Stimulated activated CD8-positive, alpha-beta memory T cell treated with anti-CD3 and anti-CD28 coated beads, Interleukin-15, amount 100 ng/mL, for 1 hour (primary cell): ENCODE results near the gene UPP2.

ENCODE experiments used
- DNase-seq: peaks from one replicate; pipeline ENCODE4 v3.0.0-alpha.2; 2020; ENCODE audit warnings: low read depth

Gene UPP2

GRCh38 chr2:158142568-158143332 lies 41.1 kb downstream of the UPP2 start:
- no peak for DNase-seq

DNA sequence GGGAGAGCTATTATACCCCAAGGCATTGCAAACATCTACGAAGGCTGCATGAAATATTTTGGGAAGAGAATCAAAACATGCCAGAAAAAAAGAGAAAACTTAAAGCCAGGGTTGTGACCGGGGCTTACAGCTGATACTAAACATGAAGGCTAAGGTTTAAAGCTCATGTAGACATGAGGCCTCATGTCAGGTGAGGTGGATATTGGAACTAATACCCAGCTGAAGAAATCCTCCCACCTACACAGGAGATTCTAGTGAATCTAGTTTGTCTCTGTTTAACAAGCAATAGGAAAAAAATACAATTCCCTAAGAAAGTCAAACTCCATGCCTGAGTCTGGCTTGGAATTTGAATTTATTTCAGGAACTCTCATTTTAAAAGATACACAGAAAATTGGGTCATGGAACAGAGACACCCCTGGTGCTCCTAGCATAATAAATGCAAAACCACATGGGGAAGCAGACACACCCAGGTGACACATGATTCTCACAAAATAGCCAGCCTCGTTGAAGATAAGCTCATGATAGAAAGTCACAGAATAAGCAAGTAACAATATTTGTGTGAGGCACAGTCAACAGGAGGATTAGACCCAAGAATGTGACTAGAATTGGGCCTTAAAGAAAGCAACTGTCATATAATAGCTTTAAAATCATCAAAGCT lies 42.2 kb downstream of the UPP2 start:
- DNase-seq, result no peak

GRCh38 chr2:158144914-158145625 lies 43.4 kb downstream of the UPP2 start:
- no peak for DNase-seq

- no peak for DNase-seq
Measured at GRCh38 chr2:158153270-158154015, 51.8 kb downstream of the UPP2 start.

DNA sequence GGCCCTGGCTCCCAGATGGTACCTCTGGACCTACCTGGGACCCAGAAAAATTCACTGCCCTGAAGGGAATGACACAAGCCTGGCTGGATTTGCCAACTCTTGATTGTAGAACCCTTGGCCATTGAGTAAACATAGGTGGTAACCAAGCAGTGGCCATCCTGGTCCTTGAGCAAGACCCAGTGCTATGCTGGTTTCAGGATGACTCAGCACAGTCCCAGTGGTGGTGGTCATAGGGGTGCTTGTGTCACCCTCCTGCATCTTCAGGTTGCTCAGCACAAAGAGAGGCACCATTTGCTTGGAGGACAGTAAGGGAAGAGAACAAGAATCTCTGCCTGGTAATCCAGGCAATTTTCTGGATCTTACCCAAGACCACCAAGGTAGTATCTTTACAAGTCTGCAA lies 52.9 kb downstream of the UPP2 start:
- no peak for DNase-seq

DNA sequence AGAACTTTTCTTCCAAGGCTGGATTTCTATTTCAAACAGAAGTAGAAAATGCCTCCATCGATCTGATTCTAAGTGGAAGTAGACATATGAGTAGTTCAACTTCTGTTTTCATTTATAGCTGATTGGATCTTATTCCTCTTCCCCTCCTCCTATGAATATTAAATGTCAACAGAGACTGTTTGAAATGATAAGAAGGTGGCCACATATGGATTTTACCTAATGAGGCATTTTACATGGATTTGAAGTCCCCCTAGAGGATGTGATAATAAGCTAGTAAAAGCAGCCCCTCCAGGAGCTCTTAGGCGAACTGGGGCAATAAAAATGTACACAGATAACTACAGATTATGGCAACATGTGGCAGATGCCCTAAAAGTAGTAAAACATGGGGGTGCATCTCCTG lies 71.0 kb downstream of the UPP2 start:
- DNase-seq, result no peak

DNA sequence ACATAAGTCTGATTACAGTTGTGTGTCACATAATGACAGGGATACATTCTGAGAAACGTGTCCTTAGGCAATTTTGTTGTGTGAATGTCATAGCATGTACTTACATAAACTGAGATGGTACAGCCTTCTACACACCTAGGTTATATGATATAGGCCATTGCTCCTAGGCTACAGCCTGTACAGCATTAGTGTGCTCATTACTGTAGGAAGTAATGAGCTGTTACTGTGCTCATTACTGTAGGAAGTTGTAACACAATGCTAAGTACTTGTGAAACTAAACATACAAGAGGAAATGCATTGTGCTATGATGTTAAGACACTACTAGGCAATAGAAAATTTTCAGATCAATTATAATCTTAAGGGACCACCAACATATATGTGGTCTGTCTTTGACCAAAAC lies 72.8 kb downstream of the UPP2 start:
- no peak for DNase-seq

DNA sequence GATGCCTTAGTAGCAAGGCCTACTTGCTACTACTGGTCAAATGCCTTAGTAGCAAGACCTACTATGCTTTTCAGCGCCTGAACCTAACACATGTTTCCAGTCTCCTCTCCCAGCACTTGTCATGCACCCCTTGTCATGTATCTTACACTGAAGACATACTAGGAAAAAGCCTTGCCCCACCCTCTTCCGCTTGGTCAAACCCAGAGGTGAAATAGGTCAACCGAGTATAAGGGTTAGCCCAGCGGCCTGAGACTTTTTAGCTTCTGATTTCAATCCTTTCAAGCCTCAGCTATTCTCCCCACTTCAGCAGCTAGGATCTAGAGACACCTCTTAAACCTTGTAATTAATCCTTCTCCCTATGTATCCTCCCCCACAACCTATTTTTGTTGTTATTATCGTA lies 73.3 kb downstream of the UPP2 start:
- no peak for DNase-seq

GRCh38 chr2:158178646-158179045 lies 77.0 kb downstream of the UPP2 start:
- DNase-seq, result no peak

DNA sequence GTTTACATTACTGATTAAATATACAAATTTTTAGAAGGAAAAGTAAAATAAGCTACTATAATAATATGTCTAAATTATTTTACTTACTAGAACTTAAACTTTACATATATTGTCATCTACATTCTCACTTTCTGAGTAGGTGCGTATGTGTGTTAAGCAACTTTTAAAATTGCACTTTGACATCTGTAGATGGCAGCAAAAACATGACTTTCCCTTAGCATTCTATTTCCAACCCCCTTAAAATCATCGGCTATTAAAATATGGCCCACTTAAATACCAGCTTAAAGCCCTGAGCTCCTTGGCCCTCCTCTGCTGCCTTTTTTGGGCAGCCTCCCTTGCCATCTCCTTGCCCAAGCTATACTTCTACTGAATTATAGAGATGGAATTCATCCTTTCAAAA lies 78.0 kb downstream of the UPP2 start:
- no peak for DNase-seq

GRCh38 chr2:158181171-158181570 lies 79.5 kb downstream of the UPP2 start:
- no peak for DNase-seq

- no peak for DNase-seq
Measured at GRCh38 chr2:158182676-158183295, 81.1 kb downstream of the UPP2 start.

DNA sequence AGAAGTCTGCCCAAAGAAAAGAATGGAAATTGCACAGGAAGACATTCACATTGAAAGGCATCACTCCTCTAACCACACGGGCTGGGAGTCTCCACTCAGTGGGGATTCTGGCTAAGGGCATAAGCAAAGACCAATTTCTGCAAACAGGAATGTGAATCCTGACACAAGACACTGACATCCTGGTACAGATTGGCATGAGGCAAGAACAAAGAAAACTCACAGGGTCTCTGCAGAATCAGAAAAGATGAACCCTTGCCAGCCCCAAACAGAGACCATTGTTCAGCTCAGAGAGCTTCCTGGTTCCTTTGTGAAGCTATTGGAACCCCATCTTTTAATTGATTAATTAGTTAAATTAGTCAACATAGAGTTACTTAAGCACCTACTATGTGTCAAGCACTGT lies 82.3 kb downstream of the UPP2 start:
- no peak for DNase-seq

DNA sequence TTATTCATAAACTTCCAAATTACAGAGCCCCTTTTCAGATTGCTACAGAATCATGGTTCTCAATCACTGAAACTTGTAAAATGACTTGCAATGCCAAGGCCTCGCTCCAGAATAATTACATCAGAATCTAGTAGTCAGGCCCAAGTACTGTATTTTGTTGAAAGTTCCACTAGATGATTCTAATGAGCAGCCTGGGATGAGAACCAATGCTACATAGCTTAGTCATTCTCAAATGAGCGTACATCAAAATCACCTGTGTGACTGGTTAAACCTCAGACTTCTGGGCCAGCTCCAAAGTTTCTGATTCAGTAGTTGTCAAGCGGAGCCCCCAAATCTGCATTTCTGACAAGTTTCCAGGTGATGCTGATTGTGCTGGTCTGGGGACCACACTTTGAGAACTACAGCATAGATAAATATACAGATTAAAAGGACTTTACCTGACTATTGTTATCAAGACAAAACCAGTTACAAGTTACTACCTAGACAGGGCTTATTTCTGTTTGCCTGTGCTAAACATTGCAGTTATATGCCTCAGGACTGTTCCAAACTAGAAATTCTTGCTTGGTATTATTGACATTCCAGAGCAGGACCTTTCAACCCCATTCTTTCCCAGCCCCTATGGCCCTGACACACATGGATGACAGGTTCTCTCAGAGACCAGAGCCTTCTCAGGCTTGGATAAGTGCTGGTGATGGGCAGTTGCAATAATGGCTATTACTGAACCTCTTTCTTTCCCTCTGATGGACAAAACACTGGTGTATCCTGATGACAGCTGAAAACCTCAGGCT lies 83.1 kb downstream of the UPP2 start:
- no peak for DNase-seq
